CD4-positive, alpha-beta T cell treated with Interferon alpha-2 for 1 hour (primary cell): Measurements from ENCODE around the gene EXOSC9.

Experiments used
- DNase-seq, 2 donors: peaks; one replicate each; pipeline ENCODE4 v3.0.0-alpha.2; 2020 to 2022

Gene EXOSC9

DNA sequence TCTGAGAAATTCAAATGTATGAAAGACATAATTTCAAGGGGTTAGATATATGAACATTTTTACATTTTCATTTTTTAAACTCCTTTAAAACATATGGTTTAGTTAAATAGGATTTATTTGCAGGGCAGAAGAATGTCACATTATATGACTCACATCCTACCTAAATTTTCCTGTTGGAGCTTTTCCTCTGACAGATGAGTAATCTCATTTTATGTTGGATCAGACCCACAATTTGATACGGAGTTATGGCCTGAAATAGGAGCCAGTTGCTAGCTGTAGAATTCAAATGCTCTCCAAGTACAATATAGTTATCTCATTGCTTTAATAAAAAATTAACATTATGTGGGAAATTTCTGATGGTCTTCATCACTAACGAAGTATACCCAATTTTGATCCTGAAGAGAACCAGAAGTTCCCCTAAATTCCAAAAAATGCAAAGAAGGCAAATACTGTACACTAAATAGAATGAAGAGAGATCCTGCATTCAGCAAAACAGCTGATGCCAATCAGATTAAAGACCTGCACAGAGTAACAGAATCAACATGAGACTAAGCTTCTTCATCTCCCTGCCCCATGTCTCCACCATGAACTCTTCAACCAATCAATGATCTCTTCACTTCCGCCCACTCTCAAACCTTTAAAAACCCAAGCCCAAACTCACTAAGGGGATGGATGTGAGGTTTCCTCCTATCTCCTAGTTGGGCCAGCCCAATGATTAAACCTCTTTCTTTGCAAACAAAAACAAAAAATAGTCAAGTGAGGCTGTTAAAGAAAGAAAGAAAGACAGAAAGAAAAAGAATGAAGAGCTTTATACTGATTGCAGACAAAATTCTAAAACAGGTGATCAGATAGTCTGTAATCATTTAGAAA lies 10.9 kb upstream of the EXOSC9 start:
- no peak for DNase-seq

DNA sequence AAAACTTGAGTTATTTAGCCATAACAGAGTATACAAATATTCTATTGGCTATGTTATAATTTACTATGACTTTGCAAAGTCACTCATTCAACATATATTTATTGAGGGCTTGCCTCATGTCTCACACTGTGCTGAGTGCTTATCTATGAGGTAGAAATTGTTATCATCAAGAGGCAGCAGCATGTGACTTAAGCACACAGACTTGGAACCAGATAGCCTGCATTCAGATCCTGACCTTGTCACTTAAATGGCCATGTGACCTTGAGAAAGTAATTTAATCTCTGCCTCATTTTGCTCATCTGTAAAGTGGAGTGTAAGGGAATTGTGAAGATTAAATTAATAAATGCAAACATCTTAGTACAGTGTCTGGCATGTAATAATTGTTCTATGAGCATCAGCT lies 10.1 kb upstream of the EXOSC9 start:
- no peak for DNase-seq

DNA sequence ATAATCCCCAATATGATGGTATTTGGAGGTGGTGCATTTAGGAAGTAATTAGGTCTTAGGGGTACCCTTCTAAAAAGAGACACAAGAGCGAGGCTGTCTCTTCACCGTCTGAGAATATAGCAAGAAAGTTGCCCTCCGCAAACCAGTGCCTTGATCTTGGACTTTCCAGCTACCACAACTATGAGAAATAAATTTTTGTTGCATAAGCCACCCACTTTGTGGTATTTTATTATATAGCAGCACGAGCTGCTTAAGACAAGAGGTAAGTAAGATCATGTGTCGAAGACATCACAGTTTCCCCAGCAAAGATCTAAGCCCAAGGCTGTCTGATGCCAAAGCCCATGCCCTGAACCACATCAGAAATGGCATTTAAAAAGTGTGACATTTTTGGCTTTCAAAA lies 9.6 kb upstream of the EXOSC9 start:
- no peak for DNase-seq

DNA sequence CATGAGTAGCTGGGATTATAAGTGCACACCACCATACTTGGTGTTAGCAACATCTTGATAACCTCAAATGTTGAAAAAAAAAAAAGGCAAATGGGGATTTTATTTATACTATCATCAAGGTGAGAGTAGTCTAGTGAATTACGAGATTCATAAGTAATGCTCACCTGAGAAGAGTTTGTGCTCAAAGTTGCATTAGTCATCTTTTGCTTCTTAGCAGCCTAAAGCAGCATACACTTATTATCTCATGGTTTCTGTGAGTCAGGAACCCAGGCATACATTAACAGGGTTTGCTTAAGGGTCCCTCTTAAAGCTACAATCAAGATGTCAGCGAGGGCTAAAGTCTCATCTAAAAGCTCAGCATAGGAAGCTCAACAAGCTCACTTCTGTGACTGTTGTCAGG lies 8.2 kb upstream of the EXOSC9 start:
- no peak for DNase-seq

DNA sequence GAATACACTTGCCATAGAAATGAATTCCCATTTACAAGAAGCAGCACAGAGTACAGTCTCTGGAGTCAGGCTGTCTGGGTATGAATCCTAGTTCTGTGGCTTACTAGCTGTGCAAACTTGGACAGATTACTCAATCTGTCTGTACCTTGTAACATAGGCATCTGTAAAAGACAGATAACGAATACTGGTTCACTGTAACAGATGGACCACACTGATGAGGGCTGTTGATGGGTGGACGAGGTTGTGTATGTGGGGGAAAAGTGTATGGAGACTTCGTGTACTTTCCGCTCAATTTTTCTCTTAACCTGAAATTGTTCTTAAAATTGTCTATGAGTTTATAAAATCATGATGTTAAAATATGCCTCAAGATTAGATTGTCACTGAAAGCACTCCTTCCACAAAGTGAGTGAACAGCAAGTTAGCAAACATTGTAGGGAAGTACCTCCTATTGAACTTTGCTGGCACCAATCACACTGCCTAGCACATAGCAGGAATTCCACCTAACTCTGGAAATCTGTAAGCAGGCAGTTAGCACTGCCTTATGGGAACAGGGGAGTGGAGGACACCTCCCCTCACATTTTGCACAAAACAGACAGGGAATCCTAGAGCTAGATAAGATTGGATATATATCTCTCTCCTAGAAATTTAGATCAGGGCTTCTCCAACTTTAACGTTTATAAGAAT lies 6.5 kb upstream of the EXOSC9 start:
- DNase-seq = no peak

DNA sequence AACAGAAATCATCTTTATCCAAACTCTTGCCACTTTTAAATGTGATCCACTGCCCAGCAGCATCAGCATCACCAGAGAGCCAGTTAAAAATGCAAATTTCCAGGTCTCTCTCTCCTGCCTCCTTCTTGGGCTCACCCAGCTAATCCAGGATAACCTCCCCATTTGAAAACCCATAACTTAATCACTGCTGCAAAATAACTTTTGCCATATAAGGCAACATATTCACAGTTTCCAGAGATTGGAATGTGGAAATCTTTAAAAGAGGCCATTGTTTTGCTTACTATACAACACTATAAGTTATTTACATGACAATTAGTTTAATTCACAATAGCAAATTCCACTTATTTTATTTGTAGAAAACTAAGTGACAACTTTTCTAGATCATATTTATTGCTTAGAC lies 4.8 kb upstream of the EXOSC9 start:
- no peak for DNase-seq

DNA sequence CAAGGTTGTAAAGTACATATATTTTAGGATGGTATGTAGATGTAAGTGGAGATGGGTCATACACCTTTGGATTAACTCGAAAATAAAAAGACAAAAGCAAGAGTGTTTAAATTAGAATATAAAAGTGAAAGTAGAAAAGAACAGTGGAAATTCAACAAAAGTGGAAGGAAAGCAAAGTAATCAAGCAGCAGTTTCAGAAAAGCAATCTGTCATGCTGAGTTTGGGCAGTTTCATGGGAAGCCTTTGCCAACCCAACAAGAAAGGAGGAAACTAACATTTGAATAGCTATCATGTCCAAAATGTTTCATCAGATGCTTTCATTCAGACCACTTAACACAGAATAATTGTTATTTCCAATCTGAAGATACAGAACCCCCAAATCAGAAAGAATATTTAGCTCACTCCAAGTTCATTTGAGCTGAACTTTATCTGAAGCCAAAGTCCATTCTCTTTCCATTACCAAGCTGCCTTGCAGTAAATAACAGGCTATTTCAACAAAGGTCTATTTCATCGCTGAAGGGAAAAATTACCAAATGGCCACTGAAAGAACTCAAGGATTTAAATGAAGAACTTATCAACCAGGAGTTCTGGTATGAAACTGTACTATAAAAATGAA lies 1.8 kb upstream of the EXOSC9 start:
- DNase-seq = no peak

DNA sequence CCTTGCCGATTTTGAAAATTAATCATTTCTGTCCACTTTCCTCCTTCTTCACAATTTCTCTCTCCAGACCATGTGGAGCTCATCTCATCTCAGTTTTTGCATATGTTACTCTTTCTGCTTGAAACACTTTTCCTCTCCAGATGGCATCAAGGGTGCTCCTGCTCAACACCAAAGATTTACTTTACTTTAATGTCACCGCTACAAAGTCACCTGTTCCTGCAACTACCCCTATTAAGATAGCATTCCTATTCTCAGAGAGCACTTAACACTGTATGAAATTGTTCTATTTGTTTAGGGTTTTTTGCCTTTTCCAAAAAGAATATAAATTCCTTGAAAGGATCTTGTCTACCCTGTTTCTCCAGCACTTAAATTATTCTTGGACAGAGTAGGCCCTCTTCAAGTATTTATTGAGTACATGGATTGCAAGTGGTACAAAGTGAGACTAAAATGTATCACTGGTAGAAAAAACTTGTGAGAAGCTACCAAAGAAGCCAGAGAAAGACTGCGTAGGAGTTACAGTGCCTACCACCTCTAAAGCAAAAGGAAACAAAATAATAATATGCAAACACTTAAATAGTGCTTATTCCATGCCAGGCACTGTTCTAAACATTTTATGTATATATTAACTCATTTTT lies 1.1 kb upstream of the EXOSC9 start:
- no peak for DNase-seq

DNA sequence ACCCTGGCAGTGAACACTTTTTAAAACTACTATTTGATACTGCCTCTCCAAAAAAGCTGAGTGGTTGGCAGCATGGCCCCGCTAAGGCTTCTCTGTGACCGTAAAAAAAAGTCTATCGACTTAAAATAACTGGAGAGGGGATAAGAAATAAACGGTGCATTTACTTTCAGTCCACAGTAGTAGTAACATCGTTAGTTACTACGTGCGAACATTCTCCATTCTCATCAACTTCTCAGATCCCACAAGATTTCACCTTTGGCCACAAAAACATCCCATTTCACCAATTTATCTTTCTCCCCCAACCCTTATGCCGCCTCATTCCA lies 524 bp upstream of the EXOSC9 start:
- DNase-seq = no peak

DNA sequence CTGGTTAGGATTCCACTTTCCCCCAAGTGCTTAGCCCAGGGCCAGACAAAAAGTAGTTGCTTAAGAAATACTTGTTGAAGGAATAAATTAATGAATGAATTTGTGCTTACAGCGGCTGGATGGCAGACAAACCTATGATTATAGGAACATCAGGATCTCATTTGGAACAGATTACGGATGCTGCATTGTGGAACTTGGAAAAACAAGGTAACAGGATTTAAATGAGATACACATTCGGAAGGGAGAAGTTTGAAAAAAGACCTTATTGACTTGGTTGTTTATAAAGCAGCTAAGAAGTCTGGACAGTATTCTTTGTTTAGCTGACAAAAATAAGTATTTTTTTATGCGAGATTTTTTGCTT lies 572 bp downstream of the EXOSC9 start:
- no peak for DNase-seq

DNA sequence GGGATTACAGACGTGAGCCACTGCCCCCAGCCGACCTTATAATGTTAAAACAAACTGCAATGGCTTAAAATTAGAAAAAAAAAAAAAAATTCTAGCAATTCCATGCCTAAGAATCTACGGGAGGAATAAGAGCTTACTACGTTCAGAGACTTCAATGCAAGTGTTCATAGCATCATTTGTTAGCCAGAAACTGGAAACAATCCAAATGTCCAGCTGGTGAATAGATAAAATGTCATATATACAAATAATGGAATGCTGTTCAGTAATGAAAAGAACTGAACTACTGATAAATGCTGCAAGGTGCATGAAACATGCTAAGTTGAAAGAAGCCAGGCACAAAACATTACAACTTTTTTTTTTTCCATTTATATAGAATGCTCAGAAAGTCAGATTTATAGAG lies 5.3 kb downstream of the EXOSC9 start:
- no peak for DNase-seq

DNA sequence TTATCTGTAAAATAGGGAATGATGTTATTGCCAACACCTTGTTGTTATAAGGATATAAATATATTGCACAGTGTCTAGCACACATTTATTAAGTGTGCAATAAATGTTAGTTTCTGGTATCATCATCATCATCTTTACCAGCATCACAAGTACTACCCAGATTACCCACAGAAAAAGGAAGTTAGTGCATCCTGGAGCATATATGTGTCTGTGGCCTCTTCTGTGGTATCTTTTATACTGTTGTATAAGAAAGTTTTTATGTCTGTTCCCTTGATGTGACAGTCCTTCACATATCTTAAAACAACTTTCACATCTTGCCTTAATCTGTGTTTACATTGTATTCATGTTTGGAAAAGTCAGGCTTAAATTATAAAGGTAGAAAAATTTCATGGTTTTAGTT lies 10.0 kb downstream of the EXOSC9 start:
- DNase-seq = no peak

DNA sequence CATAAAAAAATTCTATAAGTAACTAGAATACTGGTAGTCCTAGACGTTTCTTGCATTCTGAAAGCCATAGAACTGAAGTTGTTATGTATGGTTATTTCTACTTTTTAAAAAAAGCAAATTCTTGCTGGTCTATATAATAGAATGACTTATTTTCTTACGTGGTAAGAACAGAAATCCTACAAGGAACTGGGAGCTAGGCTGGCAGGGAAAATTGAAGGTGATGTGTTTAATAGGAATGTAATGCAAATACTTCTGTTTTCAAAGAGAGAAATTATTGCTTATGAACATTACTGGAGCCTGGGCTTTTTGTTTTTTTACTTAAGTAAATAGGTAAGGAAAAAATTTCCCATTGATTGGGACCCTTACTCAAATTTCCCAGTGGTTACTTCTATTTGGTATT lies 13.6 kb downstream of the EXOSC9 start:
- no peak for DNase-seq

DNA sequence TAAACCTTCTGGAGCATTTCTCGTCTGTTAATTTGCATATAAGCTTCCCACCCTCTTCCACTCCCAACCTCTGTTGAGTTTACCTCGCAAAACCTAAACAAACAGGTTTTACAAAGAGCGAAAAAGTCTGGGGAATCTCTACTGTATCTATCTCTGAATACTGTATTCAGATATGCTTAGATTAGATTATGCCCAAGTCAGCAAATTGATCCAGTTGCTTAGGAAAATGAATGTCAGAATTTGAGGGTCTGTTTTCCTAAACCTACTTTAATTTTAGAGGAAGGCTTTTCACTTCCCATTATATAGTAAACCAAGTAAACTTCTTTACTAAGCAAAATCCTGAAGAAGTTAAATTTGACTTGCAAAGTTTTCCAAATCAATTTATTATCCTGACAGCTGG lies 15.9 kb downstream of the EXOSC9 start:
- DNase-seq = no peak

DNA sequence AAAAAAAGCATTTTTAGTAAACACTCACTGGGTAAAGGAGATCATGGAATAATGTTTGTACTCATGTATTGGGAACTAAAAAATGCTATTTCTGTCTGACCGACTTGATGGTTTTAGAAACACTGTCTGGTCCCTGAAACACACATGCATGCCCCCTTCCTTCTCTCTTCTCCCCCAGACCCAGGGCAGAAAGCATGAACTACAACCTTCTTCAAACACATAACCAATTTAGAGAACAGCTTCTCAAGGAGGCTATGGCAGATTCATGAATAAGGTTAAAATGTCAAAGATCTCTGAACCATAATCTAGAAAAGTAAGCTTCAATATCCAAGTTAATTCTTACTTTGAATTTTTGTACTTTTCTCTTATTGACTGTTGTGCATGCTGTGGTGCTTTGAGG lies 16.6 kb downstream of the EXOSC9 start:
- DNase-seq = no peak

DNA sequence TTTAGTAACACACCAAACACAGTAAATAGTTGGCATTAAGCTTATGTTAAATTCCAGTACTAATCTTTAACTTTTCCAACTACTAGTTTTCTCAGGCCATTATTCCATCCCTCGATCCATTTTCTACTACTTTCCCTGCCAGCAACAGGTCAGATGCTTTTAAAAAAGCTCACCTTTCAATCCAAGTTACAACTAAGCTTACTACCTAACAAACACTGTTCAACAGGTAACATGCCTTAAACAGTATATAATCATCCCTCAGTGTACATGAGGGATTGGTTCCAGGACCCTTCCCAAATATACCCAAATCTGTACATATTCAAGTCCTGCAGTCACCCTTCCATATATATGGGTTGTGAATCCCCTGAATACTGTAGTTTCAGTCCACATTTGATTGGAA lies 17.1 kb downstream of the EXOSC9 start:
- DNase-seq = no peak

DNA sequence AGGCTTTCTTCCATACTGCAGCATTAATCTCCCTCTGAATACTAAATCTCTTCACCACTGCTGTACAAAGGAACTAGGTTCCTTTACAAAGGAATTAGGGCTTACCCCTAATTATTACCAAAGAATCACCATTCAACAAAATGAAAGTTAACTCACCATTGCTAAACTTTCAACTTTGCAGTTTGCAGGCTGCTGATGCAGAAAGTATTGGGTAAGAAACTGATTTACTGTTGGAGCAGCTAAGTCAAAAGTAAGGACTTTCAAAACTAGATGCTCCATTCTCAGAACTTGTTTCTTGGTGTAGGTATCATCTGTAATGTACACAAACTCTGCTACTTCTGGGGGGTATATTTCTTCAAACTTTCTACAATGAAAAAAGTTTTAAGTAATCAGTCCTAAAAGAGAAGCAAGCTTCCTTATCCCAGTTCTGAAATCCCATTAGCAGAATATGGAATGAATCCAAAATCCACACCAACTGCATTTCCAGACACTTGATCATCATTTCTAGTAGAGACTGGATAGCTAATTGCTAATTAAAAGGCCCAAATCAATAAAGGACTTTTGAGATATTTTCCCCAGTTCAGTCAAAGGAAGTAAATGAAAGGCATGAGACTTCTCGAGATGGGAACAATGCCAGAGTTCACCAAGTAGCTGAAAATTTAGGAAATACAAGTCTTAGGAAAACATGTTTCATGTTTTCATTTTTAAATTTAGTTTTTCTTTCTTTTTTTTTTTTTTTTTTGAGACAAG lies 18.3 kb downstream of the EXOSC9 start:
- DNase-seq = no peak

DNA sequence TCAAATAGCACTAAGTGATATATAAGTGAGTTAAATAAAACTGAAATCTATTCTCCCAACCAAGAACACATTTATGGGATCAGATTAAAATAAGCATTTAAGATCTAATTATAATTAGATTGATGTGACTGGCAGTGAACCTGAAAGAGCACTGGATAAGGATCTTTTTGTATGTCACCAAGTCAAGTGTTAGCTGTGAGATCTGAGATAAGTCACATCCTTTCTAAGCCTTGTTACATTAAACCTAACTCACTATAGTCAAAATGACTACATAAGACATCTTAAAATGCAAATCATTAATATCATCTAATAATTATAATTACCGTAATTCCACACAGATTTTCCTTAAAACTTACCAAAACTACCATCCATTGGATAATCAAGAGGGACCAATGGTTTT lies 20.9 kb downstream of the EXOSC9 start:
- DNase-seq = no peak

DNA sequence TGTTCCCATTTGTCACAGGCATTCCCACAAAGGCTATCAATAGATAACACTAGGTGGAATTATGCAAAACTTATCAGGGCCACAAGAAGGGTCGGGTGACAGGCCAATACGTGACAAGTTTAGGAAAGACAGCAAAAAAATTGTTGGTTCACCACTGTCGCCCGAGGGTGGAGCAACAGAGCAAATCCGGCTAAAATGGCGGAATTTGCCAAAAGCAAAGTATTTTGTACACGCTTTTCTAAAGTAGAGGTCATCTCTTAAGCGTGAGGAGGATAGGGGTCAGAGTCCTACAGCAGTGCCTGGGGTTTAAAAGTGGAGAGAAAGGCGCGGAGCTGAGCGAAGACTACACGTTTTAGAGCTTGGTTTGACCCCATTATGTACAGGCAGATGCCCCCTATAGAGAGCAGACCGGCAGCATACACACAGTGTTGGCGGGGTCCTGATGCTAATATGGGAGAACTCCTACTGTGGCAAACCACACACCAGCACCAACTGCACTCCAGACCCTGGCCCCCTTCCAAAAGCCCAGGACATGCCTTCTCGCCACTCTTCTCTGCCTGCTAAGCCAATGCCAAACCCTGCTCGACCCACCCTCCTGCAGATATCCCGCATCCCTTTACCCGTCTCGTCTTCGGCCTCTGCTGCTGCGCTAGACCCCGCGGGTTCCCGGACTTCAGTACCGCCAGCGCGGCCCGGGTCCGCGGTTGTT lies 21.8 kb downstream of the EXOSC9 start:
- DNase-seq = peak; percentile 5 to 52

DNA sequence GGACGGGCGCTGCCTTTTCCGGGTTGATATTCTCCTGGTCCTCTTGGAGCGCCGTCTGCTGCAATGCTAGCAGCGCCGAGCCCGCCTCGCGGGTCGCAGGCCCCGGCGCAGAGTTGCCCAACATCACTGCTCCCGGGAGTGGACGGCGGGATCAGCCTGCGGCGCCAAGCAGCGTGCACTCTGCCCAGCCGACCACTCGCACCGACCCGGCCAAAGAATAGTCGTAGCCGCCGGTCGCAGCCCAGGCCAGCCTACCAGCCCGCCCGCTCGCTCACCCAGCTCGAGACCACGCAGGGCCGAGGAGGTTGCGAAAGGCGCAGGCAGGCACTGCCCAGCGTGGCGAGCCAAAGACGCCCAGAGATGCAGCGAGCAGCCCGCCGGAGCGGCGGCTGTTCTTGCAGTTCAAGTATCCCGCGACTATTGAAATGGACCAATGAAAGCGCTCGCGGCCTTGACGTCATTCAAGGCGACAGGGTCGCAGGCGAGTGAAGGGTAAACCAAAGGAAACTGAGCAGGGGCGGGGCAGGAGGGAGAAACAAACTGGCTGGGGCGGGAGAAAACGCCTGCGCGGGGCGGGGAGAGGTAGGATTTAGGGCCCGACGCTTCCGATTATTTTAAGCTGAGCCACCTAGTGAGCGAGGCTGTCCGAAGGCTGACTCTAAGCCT lies 22.5 kb downstream of the EXOSC9 start, which contains the start of gene CCNA2:
Gene CCNA2 (minus strand): TSS at position 379 of the 666 bp plus-strand sequence. CDS start 255 bp downstream, at position 124.
- peak; percentile 94 to 96 for DNase-seq

DNA sequence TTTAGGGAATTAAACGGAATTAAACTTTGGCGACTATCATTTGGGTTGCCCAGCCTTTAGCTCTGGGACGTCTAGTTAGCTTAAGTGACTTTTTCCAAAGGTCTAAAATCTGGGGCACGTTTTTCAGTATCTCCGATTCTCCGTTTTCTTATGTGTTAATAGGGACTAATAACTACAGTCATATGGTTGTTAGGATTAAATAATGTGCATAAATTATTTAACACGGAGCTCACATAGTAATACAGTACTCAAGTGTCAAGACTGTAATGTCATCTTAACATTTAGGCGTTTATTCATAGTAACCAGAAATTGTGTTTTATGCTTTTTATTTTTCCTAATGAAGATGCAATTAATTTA lies 23.0 kb downstream of the EXOSC9 start:
- DNase-seq = no peak

DNA sequence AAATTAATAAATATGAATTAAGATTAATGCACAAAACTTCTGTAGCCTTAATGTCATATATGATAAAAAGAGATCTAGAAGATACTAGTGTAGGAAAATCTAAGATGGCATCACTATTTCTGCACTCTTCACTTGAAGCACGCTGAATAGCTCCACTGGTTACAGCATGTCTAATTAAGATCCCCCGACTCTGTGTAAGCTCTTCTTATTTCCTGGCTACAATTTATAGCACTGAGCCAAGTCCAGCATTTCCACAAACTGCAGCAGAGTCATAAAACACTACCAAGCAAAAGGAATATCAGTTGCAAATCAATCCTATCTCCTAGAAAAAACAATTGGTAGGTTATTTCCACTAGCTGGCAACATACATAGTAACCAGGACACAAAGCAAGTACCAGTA lies 23.8 kb downstream of the EXOSC9 start:
- DNase-seq = no peak
